Measurements from ENCODE around the gene DNAI2. TPM values are rescaled to one million over a fixed set of nuclear protein-coding genes. Genes with fewer than 3 reads are reported as not detected.

Gene DNAI2
- total and polyA plus RNA-seq, 9 of the 15 experiments (the other 6 are each of a cell fraction or from before 2014, with no cell fraction given): not detected

- TF ChIP-seq ZNF79 (CRISPR knock-in tag; IDR thresholded peaks at IDR 0.05; ENCODE audit: low read depth) (no peak), CBFB (CRISPR knock-in tag; IDR thresholded peaks at IDR 0.05) (no peak), CC2D1A (IDR thresholded peaks at IDR 0.05) (peak; percentile 37; the same call in 1 of the 2 replicates), STAT5A (IDR thresholded peaks at IDR 0.05; ENCODE audit: borderline replicate concordance, low read length) (peak; percentile 73), SNRNP70 (optimal IDR thresholded peaks at IDR 0.05; ENCODE audit: low read depth, low read length) (no peak), IFI16 (CRISPR knock-in tag; IDR thresholded peaks at IDR 0.05) (no peak), ZNF717 (CRISPR knock-in tag; IDR thresholded peaks at IDR 0.05) (no peak), ARID3B (CRISPR knock-in tag; IDR thresholded peaks at IDR 0.05; ENCODE audit: borderline replicate concordance) (no peak), POLR3G (IDR thresholded peaks at IDR 0.05; ENCODE audit: extremely low read depth, insufficient read length, insufficient replicate concordance) (no peak), ZNF436 (CRISPR knock-in tag; IDR thresholded peaks at IDR 0.05) (no peak), U2AF1 (optimal IDR thresholded peaks at IDR 0.05; ENCODE audit: low read depth, low read length) (no peak), EHMT2 (IDR thresholded peaks at IDR 0.05) (no peak), RCOR1 (IDR thresholded peaks at IDR 0.05; ENCODE audit: borderline replicate concordance in 1 of 2, low read depth in 2 of 2, low read length in 2 of 2) (peak in 1 of 2 experiments; percentile 68; a peak in 1 of 4 replicates), CHCHD3 (CRISPR knock-in tag; IDR thresholded peaks at IDR 0.05) (no peak), ZNF274 (IDR thresholded peaks at IDR 0.05; ENCODE audit: borderline replicate concordance, low read depth, low read length) (peak; percentile 63; the same call in 1 of the 2 replicates), TFAM (CRISPR knock-in tag; conservative IDR thresholded peaks at IDR 0.05) (no peak), ZMIZ1 (IDR thresholded peaks at IDR 0.05; ENCODE audit: low read depth in 2 of 2, low read length in 2 of 2) (peak in 1 of 2 experiments; percentile 79; a peak in 2 of 4 replicates), DLX4 (CRISPR knock-in tag; IDR thresholded peaks at IDR 0.05) (no peak), MLLT1 (IDR thresholded peaks at IDR 0.05) (no peak), CREB5 (CRISPR knock-in tag; IDR thresholded peaks at IDR 0.05) (no peak), SRSF3 (IDR thresholded peaks at IDR 0.05; ENCODE audit: insufficient read depth, low read length) (no peak)
These were observed 58.8 kb downstream of the DNAI2 start (continued) for GRCh38 chr17:74332763-74333283.

Measured in K562 (cell line).